TTC549 (cell line): Measurements from ENCODE around the gene TCTN1.
A peak's percentile ranks its signal among the peaks of the same experiment; 100 is the strongest.
"Not testable (repeated sequence)": the region's sequence is repeated elsewhere in the genome, so short reads cannot be mapped to it uniquely, and the experiment has no call there.

ENCODE experiments used
- FAIRE-seq: peaks from 2 replicates; lab custom pipeline; 2012; peaks lifted over from hg19 to GRCh38; lab: Jason Lieb, UNC

Gene TCTN1

DNA sequence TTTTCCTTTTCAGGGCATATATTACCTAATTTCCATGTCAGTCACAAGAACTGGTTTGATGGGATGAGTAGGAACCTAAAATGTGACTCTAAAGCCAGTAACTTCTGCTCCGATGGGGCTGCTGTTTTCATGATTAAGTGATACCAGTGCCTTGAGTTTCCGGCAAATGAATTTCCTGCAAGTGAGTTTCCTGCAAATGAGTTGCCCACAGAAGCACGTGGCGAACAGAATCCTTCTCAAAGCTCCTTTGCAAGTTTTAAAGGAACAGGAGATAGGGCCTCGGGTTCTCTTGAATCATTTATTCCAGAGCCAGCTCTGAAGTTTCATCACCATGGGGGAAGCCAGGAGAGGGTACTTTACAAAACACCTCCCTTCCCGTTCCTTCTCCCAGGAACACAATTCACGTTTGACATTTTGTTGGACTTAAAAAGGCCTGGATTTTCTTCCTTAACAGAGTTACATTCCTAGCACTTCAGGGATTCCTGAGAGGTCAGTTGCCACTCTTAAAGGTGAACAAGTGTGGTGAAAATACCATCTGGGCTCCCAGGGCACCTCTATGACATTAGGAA lies 28.6 kb upstream of the TCTN1 start:
- FAIRE-seq: no peak

DNA sequence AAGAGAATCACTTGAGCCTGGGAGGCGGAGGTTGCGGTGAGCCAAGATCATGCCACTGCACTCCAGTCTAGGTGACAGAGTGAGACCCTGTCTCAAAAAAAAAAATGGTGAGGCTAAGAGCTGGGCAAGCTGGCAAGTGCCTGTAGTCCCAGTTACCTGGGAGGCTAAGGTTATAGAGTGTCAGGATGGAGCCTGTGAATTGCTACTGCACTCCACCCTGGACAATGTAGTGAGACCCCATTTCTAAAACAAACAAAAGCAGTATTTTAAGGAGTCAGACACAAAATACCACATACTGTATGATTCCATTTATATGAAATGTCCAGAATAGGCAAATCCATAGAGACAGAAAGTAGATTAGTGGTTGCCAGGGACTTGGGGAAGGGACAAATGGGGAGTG lies 26.8 kb upstream of the TCTN1 start:
- FAIRE-seq: not testable (repeated sequence)

- FAIRE-seq: no peak
Observed at GRCh38 chr12:110590059-110590458, 23.9 kb upstream of the TCTN1 start.

DNA sequence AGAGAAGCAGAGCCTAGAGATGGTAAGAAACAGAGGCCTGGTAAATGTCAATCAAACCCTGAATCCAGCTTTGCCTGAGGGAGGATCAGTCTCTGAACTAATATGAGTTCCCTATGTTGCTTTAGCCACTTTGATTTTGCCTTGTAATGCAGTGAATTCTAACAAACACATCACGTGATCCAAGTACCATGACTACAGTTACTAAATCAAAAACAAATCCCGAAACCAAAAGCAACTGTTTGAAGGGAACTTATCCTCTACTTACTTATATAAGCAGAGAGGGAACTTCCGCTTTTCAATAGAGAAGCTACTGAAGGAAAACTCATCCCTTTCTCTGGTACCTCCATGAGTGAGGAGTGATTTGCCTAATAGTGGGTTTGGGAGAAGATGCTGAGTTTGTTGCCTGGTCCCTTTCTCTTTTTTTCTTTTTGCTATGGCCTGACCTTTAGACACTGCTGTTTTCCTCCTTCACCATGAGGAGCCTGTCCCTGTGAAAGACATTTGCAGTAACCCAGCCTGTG lies 23.1 kb upstream of the TCTN1 start:
- no peak for FAIRE-seq

GRCh38 chr12:110591451-110592051 lies 22.4 kb upstream of the TCTN1 start:
- no peak for FAIRE-seq

- FAIRE-seq: no peak
Observed at GRCh38 chr12:110592078-110592477, 21.9 kb upstream of the TCTN1 start.

DNA sequence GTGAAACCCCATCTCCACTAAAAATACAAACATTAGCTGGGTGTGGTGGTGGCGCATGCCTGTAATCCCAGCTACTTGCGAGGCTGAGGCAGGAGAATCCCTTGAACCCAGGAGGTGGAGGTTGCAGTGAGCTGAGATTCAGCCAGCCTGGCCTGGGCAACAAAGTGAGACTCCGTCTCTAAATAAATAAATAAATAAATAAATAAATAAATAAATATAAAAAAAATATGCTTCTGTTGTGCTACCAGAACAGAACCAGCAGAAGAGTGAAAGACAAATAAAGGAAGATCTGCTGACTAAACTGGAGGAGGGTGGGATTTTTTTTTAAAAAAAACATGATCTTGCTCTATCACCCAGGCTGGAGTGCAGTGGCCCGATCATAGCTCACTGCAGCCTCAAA lies 21.0 kb upstream of the TCTN1 start:
- not testable (repeated sequence) for FAIRE-seq

DNA sequence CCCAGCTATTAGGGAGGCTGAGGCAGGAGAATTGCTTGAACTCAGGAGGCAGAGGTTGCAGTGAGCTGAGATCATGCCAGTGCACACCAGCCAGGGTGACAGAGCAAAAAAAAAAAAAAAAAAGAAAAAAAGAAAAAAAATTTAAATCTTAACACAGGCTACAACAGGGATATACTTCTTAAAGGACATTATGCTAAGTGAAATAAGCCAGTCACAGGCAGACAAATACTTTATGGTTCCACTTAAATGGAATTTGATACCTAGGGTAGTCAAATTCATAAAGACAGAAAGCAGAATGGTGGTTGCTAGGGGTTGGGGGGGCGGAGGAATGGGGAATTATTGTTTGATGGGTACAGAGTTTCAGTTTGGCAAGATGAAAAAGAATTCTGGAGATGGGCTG lies 16.0 kb upstream of the TCTN1 start:
- no peak for FAIRE-seq

- no peak for FAIRE-seq
Observed at GRCh38 chr12:110599334-110599733, 14.6 kb upstream of the TCTN1 start.

DNA sequence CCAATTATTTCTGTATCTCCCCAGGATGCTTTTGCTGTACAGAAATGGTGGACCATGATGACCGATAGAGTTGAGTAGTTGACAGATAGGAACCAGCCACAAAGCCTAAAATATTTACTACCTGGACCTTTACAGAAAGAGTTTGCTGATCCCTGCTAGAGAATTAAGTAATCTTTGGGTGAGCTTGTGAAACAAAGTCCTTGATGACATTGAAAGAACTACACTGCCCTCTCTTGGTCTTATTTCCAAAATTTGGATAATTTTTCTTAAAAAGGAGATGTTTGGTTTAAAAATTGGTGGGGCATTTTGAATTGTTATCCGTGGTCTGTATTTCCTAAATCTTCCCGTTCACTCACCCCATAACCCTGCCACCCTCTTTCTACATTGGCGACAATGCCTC lies 13.7 kb upstream of the TCTN1 start:
- FAIRE-seq: no peak

DNA sequence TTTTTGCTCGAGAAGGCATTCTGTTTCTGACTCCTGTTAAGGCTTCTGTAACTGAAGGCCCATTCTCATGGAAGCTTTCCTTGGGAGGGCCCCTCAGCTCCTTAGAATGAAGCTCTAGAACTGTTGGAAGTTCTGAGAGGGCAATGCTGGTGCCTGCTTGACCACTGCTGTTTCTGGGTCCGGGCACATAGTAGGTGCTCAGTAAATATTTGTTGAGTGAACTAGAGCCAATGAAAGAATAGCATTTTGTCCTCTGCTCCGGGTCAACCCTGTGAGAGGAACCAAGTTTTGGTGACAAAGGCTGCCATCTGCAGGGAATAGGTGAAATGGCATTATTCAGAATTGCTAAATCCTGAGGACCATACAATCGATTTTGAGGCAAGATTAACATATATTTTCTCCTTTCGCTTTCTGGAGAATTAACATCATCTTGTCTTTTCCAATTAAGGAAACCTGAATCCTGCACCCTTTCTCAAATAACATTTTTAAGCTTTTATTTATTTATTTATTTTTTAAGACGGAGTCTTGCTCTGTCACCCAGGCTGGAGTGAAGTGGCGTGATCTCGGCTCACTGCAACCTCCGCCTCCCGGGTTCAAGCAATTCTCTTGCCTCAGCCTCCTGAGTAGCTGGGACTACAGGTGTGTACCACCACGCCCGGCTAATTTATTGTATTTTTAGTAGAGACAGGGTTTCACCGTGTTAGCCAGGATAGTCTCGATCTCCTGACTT lies 11.7 kb upstream of the TCTN1 start:
- FAIRE-seq: peak; percentile 22

- no peak for FAIRE-seq
Observed at GRCh38 chr12:110606253-110606611, 7.7 kb upstream of the TCTN1 start.

GRCh38 chr12:110613071-110613770 lies 708 bp upstream of the TCTN1 start:
- FAIRE-seq: no peak

DNA sequence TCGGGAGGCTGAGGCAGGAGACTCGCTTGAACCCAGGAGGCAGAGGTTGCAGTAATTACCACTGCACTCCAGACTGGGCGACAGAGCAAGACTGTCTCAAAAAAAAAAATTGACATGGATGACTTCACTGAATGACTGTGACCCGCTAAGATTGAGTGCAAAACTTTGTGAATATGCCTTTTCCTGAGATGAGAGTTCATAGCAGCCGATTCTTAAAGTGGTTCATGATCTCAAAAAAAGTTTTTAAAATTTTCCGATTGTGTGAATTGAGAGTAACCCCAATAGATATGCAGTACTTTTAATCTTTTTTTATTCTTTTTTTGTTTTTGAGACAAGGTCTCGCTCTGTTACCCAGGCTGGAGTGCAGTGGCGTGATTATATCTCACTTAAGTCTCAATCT lies 1.2 kb downstream of the TCTN1 start:
- FAIRE-seq: no peak

GRCh38 chr12:110616471-110617115 lies 2.7 kb downstream of the TCTN1 start:
- no peak for FAIRE-seq

DNA sequence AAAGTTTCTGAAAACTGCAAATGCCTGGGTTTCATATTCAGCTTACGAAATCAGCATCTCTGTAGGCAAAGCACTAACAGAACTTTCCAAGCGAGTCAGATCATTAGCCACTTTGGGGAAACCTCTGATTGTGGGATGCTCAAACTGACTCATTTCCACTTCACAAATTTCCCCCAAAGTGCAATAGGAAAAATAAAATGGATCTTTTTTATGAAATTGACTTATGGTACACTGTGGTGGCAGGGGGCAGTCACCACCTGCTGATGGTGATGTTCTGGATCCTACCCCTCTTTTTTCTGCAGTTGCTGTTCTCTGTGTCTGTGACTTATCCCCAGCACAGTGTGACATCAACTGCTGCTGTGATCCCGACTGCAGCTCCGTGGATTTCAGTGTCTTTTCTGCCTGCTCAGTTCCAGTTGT lies 5.6 kb downstream of the TCTN1 start:
- FAIRE-seq: no peak

GRCh38 chr12:110622582-110622981 lies 8.7 kb downstream of the TCTN1 start:
- no peak for FAIRE-seq

- no peak for FAIRE-seq
Observed at GRCh38 chr12:110627500-110628195, 13.7 kb downstream of the TCTN1 start.

GRCh38 chr12:110635055-110635454 lies 21.1 kb downstream of the TCTN1 start:
- FAIRE-seq: no peak

- FAIRE-seq: no peak
Observed at GRCh38 chr12:110636516-110636915, 22.6 kb downstream of the TCTN1 start.

DNA sequence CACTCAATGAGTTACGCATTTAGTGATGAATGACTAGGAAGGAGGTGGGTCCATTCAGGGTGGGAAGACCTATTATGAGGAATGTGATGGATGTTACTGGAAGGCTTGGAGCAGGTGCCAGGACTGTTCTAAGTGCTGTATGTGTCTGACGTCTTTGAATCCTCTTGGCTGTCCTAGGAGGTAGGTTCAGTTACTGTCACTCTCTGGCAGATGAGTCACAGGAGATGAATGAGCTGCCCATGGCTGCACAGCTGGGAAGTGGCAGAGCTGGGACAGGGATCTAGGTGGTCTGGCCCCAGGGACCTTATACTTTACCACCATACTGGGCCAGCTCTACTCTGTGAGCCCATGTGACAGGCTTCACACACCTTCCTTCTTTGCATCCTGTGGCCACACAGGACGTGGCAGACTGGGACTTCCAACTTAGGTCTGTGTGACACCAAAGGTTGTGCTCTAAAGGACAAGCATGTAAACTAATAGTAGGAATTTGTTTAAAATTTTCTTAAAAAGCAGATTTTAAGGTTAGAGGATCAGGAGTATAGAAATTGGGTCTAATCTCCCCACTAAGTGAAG lies 24.0 kb downstream of the TCTN1 start:
- FAIRE-seq: no peak

- no peak for FAIRE-seq
Observed at GRCh38 chr12:110638796-110639195, 24.9 kb downstream of the TCTN1 start.
